Adrenal gland (tissue), 5 donors: ENCODE results near the gene HCFC1.

Experiments used
- CTCF ChIP-seq, 6 experiments: fragments of 450-650 bp in 4 of 6; fragments of 200-600 bp in 2 of 6; sonication (generic) in 1 of 6; IDR thresholded peaks; 1 replicate in 5 of 6; 2 replicates in 1 of 6; pipeline versions ENCODE4 v1.5.1 to v1.8.0; 2016 to 2021; ENCODE audit warnings: antibody characterized with exemption in 6 of 6, mild to moderate bottlenecking in 2 of 6, moderate library complexity in 1 of 6
- POLR2A ChIP-seq, 2 donors: fragments of 450-650 bp; IDR thresholded peaks; one replicate each; pipeline ENCODE4 v1.6.1; 2017; ENCODE audit warnings: antibody characterized with exemption in 2 of 2, mild to moderate bottlenecking in 2 of 2, moderate library complexity in 1 of 2
- donor health status: DM: no; HTN: no; CAD: no.

- no peak for TF ChIP-seq CTCF (IDR thresholded peaks at IDR 0.05)
- TF ChIP-seq POLR2A (IDR thresholded peaks at IDR 0.05) = no peak
Measured at GRCh38 chrX:153900831-153901752, 70.5 kb downstream of the HCFC1 start.
